ENCODE results near the gene GALNT10.

GRCh38 chr5:154449786-154450185 is 259.3 kb downstream of the GALNT10 start:
- no peak for TF ChIP-seq ZNF274 (IDR thresholded peaks at IDR 0.05; ENCODE audit: low read depth, low read length)
- TF ChIP-seq JUND (IDR thresholded peaks at IDR 0.05): no peak
- no peak for TF ChIP-seq EGR1 (IDR thresholded peaks at IDR 0.05; ENCODE audit: low read depth)
- no peak for TF ChIP-seq CTCF (IDR thresholded peaks at IDR 0.05 in 2 of 3, conservative IDR thresholded peaks at IDR 0.05 in 1 of 3; ENCODE audit: borderline replicate concordance in 1 of 3, insufficient read depth in 1 of 3, low read depth in 2 of 3, low read length in 2 of 3)
- TF ChIP-seq POLR2A (IDR thresholded peaks at IDR 0.05; ENCODE audit: borderline replicate concordance, extremely low read depth, insufficient read depth, insufficient read length): no peak
- TF ChIP-seq EZH2 (IDR thresholded peaks at IDR 0.05): no peak
- no peak for TF ChIP-seq CBX3 (IDR thresholded peaks at IDR 0.05; ENCODE audit: low read depth)

All from HCT116 (cell line).